NAMALWA (cell line): ENCODE results near the gene DOK1.

Source experiments
- DNase-seq: peaks from one replicate; pipeline ENCODE4 v3.0.0-alpha.2; 2015; ENCODE audit warnings: low spot score

The DOK1 gene

DNA sequence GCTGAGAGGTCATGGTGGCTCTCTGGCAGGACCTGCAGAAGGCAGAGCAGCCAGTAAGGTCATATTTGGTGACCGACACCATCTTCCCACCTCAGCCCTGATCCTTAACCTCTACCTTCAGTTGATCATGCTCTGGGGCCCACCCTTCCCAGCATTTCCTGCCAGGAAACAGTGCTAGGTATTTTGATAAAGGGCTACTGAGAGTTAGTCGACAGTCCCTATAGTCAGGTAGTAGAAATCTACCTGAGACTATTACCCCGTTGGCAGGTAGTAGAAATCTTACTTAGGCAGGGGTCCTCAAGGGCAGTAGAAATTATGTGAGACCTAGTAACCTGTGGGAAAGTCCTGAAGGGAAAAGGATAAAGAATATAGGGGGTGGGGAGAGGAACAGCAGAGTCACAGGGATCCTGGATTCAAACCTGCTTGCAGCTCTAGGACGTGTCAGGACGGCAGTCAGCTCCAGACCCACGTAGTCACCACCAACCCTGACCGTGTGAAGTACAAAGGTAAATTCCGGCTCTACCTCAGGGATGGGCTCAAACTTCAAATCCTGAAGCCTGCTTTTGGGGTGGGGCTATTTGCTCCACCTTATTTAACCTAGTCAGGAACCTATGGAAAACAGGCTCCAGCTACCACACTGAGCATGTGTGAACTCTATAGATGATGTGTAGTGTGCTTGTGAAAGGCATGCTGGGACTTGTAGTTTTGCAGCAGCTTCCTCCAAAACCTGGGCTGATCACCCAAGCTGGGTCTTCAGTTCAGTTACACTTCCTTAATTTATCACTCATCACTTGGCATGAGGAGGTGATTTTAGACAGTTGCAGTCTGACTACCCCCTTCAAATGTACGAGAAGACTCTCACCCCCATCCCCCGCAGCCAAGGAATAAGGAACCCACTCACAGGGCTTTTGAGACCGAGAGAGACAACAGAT lies 28.5 kb upstream of the DOK1 start, which contains the start of gene DQX1:
Gene DQX1, minus strand, starts transcription at position 515 of the 932 bp plus-strand sequence. Its CDS starts 502 bp downstream, at position 13.
- DNase-seq, result peak; percentile 84

DNA sequence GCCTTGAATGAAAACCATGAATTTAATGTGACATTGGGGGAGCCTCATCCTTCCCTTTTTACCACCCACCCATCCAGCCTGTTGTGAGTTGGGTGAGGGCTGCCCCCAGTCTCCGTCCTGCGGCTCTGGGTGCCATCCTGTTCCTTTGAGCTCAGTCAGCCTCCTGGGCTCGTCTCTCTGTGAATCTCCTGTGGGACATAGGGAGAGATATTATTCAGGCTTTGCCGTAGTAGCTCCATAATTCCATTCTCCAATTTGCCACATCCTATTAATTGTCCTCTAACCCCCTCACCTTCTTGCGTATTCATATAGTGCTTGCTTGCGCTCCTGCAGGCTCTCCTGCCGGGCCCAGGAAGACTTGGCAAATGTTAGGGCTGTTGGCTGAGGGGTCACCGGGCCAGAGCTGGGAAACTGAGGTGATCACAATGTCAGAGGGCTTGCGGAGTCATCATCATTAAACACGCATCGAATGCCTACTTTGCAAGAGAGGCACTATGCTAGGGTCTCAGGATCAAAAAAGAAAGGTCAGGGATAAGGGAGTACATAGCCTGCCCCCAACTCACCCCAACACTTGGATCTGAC lies 27.8 kb upstream of the DOK1 start:
- no peak for DNase-seq

DNA sequence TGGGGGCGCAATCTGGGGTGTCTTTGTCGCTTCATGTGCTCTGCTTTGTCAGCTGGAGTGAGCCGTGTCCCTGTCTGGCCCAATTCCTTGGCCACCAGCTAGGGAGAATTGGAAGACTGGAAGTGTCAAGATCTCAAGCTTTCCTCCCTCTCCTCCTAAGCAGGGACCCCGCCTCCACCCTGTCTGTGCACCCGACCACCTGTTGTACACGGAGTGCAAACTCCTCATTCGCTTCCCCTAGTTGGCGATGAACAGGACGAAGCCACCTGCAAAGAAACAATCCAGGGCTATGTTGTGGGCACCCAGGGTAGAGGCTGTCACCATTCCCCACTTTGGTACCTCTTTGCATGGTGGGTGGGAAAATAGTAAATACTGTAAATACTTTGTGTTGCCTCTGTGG lies 26.8 kb upstream of the DOK1 start:
- DNase-seq, result no peak

DNA sequence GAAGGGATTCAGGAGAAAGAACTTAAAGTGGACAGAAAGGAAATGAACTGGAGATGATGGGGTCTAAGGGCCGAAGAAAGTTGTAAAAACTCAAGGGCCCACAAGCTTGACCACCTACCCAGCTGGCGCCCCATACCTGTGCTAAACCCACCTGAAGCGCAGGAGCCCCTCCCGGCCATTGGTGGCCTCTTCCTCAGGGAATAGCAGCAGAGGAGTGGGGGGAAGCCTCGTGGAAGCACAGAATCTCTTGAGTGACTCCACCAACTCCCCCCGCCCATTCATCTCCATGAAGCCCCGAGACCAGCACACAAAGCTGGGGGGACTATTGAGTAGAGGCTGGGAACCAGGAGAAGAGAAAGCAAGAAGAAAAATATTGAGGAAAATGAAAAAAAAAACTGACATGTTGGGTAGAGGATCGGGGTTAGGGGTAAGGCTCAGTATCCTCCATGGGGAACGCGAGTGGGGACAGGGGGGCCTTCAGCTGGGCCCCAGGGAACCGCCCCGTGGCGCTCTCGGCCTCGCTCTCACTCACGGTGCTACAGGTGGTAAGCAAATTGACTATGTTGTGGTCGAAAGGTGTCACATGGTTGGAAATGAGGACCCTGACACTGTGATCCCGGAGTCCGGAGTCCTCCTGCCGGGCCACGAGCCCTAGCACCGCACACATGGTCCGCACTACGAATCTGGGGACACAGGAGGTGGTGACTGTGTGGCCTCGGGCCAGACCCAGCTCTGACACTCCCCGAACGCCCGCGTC lies 25.7 kb upstream of the DOK1 start:
- peak; percentile 59 for DNase-seq

DNA sequence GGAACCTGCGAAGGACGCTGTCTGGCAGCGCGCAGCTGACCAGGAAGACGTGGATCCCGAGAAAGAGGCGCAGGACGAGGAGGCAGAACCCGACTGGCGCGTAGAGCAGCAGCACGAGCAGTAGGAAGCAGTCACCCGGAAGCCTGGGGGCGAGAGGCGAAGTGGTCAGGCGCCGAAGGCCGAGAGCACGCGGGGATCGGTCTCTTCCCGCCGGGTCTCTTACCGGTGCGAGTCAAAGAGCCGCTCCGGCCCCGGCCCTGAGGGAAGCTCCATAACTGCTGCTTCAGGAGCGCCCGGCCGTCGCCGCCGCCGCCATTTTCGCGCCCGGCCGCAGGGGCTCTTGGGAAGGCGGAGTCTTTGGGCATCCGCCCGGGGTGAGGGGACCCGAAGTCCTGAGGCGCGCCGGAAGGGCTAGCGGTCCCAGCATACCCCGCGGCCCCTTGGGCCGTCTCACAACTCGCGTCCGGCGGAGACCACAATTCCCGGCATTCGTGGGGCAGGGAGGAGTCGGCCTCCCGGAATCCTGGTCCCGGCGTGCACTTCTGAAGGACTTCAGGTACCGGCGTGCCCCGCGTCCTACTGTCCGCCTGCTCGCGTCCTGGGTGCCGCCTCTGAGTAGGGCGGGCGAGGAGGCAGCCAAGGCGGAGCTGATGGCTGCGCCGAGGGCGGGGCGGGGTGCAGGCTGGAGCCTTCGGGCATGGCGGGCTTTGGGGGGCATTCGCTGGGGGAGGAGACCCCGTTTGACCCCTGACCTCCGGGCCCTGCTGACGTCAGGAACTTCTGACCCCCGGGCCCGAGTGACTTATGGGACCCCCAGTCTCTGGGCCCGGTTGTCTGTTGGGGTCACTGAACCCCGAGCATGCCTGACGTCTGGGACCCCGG lies 24.9 kb upstream of the DOK1 start, which contains the start of the genes AUP1 and HTRA2:
Gene AUP1, minus strand, starts transcription at position 350 of the 882 bp plus-strand sequence. Its CDS starts 77 bp downstream, at position 273.
Gene HTRA2, plus strand, starts transcription at position 577 of the 882 bp plus-strand sequence. Its CDS starts 74 bp downstream, at position 651.
- peak; percentile 96 for DNase-seq

DNA sequence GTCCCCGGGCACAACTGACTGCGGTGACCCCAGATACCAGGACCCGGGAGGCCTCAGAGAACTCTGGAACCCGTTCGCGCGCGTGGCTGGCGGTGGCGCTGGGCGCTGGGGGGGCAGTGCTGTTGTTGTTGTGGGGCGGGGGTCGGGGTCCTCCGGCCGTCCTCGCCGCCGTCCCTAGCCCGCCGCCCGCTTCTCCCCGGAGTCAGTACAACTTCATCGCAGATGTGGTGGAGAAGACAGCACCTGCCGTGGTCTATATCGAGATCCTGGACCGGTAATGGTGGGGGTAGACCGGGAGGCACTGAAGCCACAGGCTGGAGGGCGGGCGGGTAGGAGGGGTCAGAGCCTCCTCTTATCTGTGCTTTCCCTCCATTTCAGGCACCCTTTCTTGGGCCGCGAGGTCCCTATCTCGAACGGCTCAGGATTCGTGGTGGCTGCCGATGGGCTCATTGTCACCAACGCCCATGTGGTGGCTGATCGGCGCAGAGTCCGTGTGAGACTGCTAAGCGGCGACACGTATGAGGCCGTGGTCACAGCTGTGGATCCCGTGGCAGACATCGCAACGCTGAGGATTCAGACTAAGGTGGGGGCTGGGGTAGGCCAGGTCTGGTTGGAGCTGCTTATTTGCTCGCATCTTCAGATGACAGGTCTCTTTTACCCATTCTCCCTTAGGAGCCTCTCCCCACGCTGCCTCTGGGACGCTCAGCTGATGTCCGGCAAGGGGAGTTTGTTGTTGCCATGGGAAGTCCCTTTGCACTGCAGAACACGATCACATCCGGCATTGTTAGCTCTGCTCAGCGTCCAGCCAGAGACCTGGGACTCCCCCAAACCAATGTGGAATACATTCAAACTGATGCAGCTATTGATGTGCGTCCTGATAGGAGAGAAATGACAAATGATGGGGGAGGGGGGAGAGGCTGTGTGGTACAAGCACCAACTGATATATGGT lies 24.0 kb upstream of the DOK1 start:
- DNase-seq, result peak; percentile 55

DNA sequence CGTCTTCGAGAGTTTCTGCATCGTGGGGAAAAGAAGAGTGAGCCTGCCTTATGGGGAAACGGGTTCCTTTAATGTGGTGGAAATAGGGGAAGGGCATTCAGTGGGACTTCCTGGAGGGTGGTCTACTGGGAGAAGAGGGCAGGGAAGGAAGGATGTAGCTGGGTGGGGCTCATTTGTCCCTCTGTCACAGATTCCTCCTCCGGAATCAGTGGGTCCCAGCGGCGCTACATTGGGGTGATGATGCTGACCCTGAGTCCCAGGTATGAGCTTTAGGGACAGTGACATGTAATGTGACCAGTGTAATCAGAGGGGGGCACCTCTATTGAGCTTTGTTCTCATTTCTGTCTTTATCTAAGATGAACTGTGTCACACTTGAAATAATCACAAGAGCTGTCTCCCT lies 22.9 kb upstream of the DOK1 start:
- no peak for DNase-seq

DNA sequence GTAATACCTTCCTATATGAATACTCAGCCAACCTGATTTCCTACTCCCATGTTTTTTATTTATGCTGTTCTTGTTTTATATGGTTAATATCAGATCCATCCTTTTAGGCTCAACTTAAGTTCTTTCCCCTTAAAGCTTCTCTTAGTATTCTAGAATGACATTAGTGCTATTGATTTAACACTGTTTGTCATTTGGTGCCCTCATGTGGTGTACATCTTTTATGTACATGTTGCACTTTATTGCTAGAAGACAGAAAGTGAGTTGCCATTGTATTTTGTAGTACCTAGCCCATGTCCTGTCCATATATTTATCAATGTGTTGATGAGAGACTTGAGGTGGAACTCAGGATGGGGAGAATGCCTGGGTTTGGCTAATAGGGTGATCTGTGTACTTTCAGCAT lies 22.3 kb upstream of the DOK1 start:
- DNase-seq, result peak; percentile 71

DNA sequence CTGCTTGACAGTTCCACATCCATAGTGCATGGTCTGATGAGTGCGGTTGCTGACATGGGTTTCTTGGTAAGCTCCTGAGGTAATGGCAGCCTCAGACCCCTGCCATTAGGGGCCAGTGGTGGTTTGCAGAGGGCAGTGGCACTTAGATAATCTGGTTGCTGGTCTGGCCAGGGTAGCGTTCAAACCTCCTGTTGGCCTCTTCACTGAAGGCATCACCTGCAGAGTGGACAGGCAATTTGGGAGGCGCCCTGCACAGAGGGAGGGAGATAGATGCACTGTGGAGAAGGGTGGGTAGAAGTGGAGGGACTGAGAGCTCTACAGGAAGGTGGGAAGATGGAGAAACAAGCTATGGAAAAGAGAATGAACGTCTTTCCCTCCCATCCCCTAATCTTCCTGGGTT lies 21.1 kb upstream of the DOK1 start:
- no peak for DNase-seq

DNA sequence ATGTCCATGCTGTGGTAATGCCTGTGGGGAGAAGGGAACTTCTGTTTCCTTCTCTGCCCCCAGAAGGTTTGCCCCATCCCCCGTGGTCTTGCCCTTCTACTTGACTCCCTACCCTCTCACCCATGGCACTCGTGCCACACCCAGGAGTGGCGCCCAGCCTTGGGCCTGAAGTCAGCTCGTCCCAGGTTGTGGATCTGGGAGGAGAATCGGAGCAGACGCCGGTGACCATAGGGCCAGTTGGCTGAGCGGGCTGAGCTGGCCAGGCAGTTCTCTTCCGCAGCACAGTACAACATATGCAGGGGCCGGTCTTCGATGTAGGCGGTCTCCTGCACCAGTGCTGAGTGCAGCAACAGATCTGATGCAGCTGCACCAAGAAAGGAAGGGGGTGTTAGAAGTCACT lies 20.1 kb upstream of the DOK1 start:
- DNase-seq, result no peak

DNA sequence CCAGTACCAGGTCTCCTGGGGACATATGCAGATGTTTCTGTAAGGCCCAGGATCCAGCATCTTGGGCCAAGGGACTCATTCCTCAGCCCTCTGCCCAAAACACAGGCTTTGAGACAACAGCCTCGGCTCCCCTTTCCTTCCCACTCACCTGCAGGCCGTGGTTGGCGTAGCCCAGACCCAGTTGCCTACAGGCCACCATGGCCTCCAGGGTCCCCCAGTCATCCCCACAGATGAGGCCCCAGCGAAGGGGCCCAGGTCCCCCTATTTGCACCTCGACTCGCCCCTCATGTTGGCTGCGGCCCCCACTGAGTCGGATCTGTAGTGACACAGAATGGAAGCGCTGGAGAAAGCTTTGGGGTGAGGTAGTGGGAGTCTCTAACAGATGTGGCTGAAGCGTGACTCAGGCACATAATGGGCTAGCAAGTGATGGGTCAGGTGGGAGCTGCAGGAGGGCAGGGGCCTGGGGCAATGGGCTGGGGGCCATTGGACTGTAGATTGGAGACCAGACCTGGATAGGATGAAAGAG lies 19.0 kb upstream of the DOK1 start:
- no peak for DNase-seq

DNA sequence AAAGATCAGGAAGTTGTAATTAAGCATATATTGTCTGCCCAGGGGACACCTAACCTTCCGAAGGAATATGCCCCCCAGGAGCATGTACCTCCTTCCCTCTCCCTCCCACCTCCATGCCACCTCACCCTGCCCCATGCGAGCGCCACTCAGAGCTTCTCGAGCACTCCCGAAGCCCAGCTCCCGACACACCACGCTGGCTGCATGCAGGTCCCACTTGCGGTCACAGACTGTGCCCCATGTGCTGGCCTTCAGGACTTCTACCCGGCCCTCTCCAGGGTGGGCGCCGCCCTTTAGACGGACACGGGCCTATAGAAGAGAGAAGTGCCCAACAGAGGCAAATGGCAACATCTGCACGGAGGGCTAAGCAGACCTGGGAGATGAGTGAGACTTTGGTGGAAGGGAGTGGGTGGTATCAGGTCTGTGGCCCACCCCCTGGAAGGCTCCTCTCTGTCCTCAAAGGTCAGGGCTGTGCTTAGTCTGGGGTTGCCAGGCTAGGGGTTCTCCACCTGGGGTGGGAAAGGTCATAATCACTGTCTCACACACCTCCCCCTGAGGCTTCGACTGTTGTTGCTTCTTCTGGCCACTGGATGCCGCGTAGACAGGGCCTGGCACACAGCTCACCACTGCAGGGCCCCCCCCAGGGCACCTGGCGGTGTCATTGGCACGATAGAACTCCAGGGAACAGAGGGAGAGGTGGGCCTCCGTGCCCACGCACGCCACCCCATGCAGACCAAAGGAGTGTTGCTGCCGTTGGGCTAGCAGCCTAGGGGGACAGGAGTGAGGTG lies 18.2 kb upstream of the DOK1 start:
- DNase-seq, result no peak

DNA sequence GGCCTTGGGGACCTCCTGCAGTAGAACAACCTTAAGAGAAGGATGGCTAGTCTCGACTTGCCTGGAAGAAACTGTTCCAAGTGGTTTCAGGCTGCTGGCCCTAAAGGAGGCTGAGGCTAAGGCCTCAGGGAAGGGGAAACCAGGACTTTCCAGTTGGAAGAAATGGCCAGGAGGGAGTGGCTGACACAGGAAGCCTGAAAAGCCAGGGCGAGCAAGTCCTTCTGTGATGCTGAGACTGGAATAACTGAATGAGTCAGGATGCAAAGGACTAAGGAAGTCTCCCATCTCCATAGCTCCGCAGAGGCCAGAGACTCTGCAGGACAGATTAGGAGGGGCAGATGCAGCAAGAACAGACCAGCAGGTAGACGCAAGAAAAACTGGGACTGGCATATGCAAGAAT lies 17.4 kb upstream of the DOK1 start:
- DNase-seq, result no peak

DNA sequence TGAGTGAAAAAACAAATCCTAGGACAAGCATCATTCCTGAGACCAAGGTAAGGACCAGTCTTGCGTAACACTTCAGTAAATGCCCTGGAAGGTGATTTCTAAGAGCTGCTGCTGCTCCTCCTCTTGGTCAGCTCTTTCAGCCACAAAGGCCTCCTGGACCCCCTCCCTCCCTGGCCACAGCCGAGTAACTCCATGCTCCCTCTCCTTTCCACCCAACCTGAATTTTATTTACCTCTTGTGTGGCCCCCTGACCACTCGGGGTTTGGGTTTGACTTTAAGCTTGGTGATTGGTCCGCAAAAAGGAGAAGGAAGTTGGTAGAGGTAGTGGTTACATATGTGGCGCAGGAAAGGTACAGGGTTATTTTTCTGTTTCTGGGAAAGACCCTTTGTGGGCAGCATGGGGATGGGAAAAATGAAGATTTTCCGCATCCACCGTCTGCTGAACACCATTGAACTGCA lies 15.6 kb upstream of the DOK1 start:
- DNase-seq, result no peak

DNA sequence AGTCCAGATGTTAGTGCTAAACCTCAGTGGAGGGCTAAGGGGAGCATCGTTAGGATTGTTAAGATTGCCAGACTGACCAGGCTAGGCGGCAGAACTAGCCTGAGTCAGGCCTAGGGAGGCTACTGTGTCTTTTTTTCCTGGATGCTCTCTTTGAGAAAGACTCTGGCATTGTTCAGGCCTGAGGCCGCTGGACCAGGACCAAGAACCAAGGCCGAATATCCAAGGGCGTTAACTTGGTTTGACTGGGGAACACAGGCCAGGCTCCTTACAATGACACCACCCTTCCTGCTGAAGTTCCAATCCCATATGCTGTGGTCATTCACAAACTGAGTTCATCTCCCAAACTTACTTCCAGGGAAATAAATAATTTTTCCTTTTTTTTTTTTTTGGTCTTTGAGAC lies 14.2 kb upstream of the DOK1 start:
- no peak for DNase-seq

DNA sequence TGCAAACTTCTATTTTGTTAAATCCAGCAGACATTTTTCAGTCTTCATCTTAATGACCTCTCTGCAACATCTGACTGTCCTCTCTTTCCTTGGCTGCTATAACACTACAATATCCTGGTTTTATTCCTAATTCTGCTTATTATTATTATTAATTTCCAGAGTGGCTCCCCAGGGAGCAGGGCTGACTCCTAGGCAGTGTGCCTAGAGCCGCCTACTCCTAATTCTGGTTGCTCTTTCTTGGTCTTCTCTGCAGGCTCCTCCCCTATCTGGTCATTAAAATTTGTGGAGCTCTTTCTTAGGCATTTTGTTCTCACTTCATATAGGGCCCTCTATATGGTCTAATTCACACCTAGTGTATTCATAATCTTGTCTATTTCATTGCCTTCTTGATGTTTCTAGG lies 11.5 kb upstream of the DOK1 start:
- DNase-seq, result no peak

DNA sequence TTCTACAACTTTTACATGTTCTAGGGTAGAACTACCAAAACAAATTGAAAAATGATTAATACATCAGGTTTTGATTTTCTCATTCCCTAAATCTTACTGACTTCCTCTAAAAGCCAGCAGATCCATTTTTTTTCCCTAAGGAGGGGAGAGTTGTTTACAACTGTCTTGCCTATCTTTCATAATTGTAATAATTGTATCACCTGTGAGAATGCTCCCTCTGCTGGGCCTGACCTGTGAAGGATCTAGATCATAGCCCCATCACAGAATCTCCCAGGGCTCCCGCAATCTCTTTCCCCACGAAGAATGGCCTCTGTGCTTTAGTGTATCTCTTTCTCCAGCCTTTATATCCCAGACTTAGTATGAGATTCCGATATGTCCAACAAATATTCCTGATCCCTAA lies 9.9 kb upstream of the DOK1 start:
- DNase-seq, result no peak

DNA sequence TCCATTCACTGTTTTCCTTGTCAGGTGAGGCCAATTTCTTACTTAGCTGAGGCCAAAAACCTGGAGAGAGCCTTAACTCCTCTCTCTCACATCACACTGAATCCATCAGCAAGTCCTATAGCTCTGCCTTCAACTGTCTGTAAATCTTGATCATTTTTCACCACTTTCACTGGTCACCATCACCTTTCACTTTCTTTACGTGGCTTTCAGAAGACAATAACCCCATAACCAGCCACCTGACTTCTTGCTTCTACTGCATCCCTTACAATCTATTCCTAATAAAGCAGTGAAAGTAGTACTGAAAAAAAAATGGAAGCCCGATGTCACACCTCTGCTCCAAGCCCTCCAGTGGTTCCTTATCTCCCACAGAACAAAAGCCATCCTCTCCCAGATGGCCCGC lies 8.5 kb upstream of the DOK1 start:
- no peak for DNase-seq

DNA sequence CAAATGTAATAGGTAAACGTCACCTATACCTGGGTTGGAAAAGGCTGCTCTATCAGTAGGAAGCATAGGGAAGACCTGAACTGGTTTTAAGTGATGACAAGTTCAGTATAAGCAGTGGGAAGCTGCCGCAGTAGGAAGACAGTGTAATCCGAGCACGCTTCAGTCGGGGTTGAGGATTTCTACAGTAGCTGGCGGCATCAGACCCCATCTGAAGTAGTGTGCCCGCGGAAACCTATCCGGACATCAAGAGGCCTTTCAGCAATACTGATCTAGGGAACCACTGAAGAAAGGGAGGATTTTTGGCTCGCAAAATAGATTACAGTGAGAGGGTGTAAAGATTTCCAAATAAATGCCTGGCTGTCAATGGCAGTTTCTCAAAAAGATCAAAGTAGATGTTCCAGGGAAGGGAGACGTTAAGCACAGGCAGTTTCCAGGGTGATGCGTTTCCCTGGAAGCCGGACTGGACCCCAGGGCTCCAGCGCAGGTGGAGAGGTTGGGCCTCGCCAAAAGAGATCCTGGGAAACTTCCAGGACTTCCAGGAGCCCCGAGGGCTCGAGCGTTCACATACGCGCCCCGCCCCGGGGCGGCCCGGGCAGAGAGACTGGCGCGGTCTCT lies 6.1 kb upstream of the DOK1 start:
- DNase-seq, result no peak
